Measurements from ENCODE around the gene POLA2. TPM values are rescaled to one million over a fixed set of nuclear protein-coding genes. Genes with fewer than 3 reads are reported as not detected.
A peak's percentile ranks its signal among the peaks of the same experiment; 100 is the strongest.

Gene POLA2, protein sequence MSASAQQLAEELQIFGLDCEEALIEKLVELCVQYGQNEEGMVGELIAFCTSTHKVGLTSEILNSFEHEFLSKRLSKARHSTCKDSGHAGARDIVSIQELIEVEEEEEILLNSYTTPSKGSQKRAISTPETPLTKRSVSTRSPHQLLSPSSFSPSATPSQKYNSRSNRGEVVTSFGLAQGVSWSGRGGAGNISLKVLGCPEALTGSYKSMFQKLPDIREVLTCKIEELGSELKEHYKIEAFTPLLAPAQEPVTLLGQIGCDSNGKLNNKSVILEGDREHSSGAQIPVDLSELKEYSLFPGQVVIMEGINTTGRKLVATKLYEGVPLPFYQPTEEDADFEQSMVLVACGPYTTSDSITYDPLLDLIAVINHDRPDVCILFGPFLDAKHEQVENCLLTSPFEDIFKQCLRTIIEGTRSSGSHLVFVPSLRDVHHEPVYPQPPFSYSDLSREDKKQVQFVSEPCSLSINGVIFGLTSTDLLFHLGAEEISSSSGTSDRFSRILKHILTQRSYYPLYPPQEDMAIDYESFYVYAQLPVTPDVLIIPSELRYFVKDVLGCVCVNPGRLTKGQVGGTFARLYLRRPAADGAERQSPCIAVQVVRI
- 18.4 and 32.4 TPM in 2 replicates for total RNA-seq (ENCODE audit: low replicate concordance)
- long read RNA-seq, transcript POLA2-201 (18 exons, 3,744 nt) = major isoform, 106 of 126 reads
- long read RNA-seq, partial matches to known transcripts = 12 of 126 reads
- long read RNA-seq, other reads (novel, unspliced or antisense) = 8 of 126 reads

DNA sequence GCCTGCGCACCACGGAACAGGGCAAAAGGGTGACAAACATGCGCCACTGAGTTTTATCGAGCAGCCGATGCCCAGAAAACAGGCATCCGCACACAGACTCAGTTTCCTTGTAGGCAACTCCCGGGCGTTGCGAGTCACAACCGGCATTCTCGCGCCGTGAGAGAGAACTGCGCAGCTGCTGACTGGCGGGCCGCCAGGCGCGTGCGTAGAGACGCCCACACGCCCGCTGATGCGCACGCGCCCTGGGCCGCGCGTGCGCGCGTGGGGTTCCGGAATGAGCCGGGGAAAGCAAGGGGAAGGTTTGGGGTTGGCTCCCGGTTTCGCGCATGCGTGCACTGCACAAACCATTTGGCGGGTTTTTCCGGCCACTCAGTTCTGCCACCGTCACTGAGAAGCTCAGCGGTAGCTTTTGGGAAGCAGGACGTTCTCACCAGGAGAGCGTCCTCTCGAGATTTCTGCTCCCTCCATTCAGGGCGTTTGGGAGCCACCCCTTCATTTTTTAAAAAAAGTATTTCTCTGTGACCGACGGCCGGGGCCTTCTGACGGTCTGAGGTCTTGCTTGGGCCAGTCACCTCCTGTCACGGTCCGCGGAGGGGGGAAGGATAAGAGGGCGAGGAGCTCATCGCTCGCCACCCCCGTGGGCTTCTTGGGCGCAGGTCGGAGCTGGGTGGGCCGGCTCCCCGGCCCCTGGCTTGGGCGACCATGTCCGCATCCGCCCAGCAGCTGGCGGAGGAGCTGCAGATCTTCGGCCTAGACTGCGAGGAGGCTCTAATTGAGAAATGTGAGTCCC is at the start of gene POLA2:
TSS of gene POLA2 (plus strand) at position 372 of the 790 bp plus-strand sequence. CDS start at position 703, 331 bp downstream.
- Mint-ChIP-seq H3K4me3 (peak within 1 kb of the TSS; percentile 88), H3K27ac (peak within 1 kb of the TSS; percentile 81), H3K4me1 (ENCODE audit: unreplicated experiment) (peaks cover 17% of the 10 kb centered on the region), H3K9me3 (no peaks in the 10 kb centered on the region), H3K36me3 (no peaks in the 10 kb centered on the region), H3K27me3 (no peaks in the 10 kb centered on the region)
- TF ChIP-seq, protein P1, sequence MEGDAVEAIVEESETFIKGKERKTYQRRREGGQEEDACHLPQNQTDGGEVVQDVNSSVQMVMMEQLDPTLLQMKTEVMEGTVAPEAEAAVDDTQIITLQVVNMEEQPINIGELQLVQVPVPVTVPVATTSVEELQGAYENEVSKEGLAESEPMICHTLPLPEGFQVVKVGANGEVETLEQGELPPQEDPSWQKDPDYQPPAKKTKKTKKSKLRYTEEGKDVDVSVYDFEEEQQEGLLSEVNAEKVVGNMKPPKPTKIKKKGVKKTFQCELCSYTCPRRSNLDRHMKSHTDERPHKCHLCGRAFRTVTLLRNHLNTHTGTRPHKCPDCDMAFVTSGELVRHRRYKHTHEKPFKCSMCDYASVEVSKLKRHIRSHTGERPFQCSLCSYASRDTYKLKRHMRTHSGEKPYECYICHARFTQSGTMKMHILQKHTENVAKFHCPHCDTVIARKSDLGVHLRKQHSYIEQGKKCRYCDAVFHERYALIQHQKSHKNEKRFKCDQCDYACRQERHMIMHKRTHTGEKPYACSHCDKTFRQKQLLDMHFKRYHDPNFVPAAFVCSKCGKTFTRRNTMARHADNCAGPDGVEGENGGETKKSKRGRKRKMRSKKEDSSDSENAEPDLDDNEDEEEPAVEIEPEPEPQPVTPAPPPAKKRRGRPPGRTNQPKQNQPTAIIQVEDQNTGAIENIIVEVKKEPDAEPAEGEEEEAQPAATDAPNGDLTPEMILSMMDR (conservative IDR thresholded peaks at IDR 0.05) = no peak
- DNase-seq (ENCODE audit: extremely low spot score, unreplicated experiment) = peak; percentile 98

DNA sequence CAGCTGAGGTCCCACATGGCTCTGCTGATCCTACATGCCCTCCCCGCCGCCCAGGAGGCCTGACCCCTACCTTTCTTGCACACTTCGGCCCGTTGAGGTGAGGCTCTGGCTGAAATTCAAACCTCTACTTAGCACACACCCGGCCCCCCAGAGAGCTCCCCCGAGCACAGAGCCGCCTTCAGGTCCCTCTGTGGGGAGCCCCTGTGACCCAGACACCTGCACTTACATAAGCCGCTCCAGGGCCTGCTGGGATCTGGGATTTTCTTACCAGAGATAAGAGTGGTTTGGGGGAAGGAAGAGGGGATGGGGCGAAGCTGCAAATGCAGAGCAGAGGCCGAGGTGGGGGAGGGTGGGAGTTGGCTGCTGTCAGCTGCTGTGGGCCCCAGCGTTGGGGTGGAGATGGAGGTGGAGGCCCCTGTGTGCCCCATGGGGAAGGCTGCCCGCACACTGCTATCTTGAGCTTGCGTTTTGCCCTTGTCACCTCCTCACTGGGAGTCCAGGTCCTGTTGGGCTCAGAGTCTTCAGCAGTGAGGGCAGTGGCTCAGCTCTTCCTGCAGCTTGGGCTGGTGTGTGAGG is 49.4 kb upstream of the POLA2 start:
- Mint-ChIP-seq H3K36me3 (peaks cover 10% of the 10 kb centered on the region), H3K4me1 (ENCODE audit: unreplicated experiment) (peaks cover 8% of the 10 kb centered on the region), H3K27me3 (no peaks in the 10 kb centered on the region), H3K4me3 (no peak overlapping the region), H3K9me3 (no peaks in the 10 kb centered on the region), H3K27ac (no peak overlapping the region)
- TF ChIP-seq, protein P1 (conservative IDR thresholded peaks at IDR 0.05) = no peak
- peak; percentile 53 for DNase-seq (ENCODE audit: extremely low spot score, unreplicated experiment)

DNA sequence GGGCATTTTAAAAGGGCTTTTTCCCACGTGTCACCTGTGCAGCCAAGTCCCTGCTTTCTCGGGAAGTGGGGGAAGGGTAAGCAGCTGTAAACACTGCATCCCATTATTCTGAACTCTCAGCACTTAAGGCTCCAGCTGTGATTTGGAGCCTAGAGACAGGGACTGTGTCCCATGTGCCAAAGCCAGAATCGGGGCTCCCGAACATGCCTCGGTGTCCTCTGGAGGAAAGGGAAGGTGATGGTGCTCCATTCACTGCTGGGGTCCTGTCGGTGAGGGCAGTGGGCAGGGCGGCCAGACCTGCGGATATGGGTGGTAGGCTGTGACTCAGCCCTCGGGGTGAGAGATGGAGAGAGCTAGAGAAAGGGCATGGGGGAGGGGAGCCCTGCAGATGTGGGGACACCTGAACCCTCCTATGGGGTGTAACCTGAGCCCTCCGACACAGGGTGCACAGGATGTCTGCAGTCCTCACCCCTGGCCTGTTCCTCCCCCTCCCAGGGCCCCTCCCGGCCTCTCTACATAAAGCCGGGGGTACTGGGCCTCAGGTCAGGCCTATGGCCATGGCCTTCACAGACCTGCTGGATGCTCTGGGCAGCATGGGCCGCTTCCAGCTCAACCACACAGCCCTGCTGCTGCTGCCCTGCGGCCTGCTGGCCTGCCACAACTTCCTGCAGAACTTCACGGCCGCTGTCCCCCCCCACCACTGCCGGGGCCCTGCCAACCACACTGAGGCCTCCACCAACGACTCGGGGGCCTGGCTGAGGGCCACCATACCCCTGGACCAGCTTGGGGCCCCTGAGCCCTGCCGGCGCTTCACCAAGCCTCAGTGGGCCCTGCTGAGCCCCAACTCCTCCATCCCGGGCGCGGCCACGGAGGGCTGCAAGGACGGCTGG is 48.2 kb upstream of the POLA2 start:
- Mint-ChIP-seq H3K27me3 (no peaks in the 10 kb centered on the region), H3K9me3 (no peaks in the 10 kb centered on the region), H3K27ac (peak overlapping the region; percentile 85), H3K36me3 (peaks cover 10% of the 10 kb centered on the region), H3K4me3 (no peak overlapping the region), H3K4me1 (ENCODE audit: unreplicated experiment) (peaks cover 8% of the 10 kb centered on the region)
- peak; percentile 66 for DNase-seq (ENCODE audit: extremely low spot score, unreplicated experiment)
- TF ChIP-seq, protein P1 (conservative IDR thresholded peaks at IDR 0.05) = no peak

DNA sequence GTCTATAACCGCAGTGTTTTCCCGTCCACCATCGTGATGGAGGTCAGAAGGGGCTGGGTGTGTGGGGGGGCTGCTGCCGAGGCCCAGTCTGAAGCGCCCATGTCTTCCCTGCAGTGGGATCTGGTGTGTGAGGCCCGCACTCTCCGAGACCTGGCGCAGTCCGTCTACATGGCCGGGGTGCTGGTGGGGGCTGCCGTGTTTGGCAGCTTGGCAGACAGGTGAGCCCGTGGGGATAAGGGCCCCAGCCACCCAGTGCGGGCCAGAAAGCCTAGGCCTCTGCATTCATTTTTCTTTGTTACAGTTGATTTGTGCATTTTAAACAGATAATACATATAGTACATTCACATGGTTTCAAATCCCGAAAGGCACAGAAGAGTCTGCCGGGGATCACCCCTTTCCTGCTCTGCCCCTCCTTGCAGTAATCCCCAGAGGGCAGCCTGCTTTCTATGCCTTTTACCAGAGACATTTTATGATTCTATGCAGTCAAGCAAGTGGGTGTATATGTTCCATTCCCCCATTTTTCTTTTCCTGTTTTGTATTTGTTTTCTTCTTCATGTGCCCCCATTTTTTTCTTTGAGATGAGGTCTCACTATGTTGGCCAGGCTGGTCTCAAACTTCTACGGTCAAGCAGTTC is 47.4 kb upstream of the POLA2 start:
- Mint-ChIP-seq H3K9me3 (no peaks in the 10 kb centered on the region), H3K27me3 (no peaks in the 10 kb centered on the region), H3K27ac (no peak overlapping the region), H3K4me1 (ENCODE audit: unreplicated experiment) (peaks cover 14% of the 10 kb centered on the region), H3K4me3 (no peak overlapping the region), H3K36me3 (peaks cover 5% of the 10 kb centered on the region)
- no peak for DNase-seq (ENCODE audit: extremely low spot score, unreplicated experiment)
- TF ChIP-seq, protein P1 (conservative IDR thresholded peaks at IDR 0.05) = no peak

Data from type B pancreatic cell (in vitro differentiated cells).